Ramos (cell line): ENCODE data around the gene CDH13.

ENCODE experiments used
- in situ Hi-C: fragments of 300-500 bp; cut with MboI; formaldehyde crosslinking; loops from one replicate; pipeline ENCODE4 v1.14.3; 2022; ENCODE audit warnings: low sequenced_read_pairs; ENCODE audit not compliant: unreplicated experiment

CDH13 gene

DNA sequence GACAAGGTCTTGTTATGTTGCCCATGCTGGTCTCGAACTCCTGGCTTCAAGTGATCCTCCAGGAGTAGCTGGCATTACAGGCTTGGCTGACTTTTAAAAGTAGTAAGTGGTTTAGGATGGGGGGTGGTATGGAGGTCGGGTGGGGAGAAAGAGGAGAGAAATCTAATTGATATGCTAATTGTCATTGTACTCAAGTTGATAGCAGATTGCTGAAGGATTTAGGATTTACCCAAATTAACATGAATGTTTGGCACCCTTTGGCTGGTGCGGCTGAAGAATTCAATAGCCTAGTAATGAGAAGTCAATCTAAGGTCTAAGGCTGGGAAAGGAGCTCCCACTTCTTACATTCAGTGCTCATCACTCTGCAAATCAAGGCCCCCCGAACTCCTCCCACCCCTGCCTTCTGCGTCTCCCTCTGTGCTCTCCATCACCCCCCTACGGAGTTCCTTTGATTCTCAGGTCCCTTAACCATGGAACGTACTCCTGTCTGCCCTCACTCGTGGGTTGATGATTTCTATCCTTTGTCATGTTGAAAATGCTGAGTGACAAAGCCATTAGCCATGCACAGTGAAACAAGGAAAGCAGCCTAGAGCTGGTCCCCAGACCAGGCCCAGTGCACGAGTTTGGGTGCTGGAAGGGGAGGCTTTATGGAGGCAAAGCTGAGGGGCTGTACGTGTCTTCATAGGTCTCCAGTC lies 17.3 kb downstream of the CDH13 start:
- in situ Hi-C loops = loop anchor here (25.0 kb wide), 1 partner anchor 382 kb away; no protein-coding TSS in a partner anchor

DNA sequence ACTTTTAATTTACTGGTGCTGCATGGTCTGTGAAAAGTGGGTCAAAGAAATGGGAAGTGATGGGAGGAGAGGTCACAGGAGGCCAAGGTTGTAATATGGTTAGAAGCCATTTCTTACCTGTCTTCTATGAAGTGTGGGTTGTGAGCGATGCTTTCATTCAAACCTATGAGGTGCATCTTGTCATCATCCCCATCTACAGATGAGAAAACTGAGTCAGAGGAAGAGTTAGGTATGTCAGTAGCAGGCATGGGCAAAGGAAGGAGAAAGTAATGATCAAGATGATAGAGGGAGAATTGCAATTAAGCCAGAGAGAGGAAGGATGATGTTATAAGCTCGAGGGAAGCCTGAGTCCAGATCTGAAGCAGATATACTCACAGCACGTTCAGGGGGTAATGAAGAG lies 19.7 kb downstream of the CDH13 start:
- in situ Hi-C loops = loop anchor here (25.0 kb wide), 1 partner anchor 384 kb away; no protein-coding TSS in a partner anchor

DNA sequence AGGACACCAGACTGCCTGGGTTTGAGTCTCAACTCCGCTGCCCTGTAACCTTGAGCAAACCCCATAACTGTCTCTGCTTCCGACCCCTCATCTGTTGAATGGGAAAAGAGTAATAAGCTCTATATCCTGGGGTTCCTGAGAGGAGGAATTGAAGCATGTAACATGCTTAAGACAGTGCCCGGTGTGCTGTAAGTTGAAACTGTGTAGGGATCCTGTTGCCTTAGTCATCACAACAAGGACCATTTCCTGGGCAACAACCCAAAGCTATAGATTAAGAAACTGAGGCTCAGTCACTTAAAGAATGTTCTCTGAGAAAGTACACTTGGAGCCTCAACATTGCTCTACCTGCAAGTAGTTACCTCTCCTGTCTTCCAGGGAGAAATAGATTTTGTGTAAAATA lies 23.0 kb downstream of the CDH13 start:
- in situ Hi-C loops = loop anchor here (25.0 kb wide), 1 partner anchor 387 kb away; no protein-coding TSS in a partner anchor

DNA sequence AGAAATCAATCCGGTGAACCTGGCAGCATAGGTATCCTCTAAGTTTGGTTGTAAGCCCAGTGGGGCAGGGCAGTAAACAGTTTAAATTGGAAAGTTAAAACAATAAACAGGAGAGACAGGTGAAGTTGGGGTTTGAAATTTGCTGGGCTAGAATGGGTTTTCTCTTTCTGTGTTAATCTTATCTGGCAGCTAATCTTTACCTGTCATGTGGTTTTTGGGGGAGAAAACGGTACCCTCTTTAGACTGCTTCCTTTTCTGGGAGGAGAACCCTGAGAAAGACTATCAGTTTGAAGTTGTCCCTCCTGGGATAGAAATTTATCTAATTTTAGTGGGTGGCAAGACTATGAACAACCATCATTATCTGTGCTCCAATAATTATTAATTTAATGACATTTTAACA lies 24.0 kb downstream of the CDH13 start:
- in situ Hi-C loops = no loop called here

DNA sequence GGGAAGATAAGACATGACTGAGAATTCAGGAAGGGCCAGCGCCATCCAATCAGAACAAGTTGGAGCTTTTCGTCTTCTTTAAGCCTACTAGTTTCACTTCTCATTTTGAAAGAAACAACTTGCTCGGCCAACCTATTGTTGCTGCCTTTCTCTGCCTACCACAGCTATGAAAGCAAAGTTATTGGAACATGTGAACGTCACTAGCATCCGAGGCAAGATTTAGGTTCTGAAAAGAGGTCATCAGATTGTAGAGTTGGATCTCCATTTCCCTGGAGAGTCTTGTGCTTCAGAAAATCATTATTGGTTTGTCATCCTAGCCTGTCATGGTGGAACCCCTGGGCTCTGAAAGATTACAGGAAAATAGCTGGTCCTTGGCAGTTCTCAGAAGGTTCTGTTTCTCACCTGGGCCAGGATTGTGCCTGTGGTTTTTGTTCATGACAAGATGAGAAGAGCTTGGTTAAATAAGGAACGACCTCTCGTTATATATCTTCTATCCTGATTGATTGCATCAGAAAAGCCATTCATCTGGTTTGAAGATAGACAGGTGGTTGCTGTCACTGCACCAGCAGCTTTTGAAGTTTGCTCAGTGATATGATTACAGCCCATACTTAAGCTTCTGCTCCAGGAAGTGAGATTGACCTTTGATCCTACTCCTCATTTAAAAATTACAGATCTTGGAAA lies 25.3 kb downstream of the CDH13 start:
- in situ Hi-C loops = no loop called here

DNA sequence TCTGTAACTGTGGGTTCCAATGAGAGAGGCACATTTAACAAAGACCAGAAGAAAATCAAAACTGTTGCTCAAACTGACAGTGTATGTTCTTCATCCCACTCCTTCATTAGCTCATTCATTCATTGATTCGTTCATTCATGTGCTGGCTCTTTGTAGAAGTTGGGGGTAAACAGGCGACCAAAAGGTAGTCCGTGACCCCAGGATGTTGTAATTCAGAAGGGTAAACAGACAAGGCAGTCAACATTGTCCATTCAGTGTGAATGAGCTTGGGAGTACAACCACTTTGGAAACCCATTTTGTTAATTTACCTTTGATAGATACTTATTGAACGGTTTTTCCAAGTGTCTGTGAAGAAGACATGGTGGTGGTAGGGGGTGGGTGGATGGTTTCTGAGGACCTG lies 26.1 kb downstream of the CDH13 start:
- in situ Hi-C loops = no loop called here

DNA sequence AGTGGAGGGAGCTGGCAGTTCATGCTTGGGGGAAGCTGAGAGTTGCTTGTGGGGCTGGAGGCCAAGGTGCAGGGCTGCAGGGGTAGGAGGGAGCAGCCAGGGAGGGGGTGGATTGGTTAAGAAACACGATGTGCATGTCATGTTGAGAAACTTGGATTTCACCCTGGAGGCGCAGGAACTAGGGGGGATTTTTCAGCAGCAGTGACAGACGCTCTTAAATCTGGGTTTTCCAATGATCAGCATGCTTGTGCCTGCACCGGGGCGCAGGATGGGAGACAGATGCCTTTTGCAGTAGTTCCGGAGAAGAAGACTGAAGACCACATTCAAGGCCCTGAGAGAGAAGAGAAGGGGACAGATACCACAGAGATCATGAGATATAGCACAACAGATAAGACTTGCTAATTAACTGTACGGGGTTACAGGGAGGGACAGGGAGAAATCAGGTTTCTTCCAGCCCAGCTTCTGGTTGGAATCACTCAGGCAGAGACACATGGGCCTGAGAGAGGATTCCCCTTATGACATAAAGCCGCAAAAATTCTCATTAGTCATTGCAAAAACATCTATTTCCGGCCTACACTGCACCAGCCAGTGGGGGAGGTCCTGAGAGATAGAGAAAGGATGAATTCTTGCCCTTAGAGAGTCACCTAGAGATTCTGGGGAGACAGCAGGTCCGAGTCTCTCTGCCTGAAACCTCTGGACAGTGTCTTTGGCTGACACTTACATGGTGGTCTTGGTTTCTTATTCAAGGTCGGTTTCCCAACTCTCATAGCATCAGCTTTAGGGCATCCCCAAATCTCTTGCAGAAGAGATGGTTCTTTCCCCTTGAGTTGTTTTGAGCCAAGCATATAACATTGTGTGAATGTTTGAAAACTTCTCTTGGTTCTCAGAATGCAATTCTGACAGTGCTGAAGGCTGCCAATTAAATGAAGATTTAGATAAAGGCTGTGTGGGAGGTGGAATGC lies 27.1 kb downstream of the CDH13 start:
- in situ Hi-C loops = no loop called here

DNA sequence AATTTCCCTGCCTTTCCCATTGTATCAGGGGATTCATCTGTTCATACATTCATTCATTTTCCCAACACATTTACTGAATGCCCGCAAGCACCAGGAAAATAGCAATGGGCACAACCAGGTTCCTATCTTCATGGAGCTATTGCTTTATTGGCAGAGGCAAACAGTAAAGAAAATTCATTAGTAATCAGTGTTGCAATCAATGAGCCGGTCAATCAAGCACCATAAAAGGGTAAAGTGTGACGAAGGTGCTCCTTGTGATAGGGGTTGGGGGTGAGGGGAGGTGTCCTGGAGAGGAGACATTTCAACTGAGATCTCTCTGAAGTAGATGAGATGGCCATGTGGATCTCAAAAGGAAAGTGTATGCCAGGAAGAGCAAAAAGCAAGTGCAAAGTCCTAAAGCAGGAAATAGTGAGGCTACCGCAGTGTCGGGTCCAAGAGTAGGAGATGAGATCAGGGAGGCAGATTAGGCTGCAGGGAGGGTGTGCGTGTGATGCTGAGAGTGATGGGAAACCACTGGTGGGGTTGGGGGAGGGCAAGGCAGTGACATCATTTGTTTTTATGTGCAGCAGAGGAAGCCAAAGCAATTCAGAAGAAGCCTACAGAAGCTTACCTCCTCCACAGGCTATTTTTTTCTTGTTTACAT lies 28.4 kb downstream of the CDH13 start:
- in situ Hi-C loops = no loop called here

DNA sequence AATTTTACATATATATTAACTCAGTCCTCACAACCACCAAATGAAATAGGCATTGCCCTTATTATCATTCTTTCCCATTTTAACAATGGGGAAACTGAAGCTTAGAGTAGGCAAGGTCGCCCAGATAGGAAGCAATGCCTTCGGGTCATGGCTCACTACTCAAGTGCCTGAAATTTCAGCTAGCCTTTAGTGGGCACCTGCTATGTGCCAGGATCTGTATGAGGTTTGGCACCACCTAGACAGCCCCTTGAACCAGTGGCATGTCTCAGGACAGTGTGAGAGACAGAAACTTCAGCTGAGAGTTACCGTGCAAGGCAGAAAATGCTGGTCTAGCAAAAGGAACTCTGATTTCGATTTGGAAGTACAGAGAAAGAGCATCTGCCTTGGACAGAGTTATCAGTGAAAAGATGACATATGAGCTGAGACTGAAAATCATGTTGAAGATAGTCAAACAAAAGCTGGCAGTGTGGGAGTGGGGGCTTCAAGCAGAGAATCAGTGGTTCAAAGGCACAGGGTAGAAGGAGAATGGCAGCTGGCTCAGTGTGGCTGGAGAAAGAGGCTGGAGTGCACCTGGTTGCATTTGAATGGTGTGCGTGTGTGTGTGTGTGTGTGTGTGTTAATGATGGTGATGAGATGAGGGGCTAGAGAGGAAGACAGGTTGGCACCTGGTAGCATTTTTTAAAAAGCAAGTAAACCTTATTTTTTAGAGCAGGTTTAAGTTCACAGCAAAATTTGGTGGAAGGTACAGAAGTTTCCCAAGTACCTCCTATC lies 29.1 kb downstream of the CDH13 start:
- in situ Hi-C loops = no loop called here

DNA sequence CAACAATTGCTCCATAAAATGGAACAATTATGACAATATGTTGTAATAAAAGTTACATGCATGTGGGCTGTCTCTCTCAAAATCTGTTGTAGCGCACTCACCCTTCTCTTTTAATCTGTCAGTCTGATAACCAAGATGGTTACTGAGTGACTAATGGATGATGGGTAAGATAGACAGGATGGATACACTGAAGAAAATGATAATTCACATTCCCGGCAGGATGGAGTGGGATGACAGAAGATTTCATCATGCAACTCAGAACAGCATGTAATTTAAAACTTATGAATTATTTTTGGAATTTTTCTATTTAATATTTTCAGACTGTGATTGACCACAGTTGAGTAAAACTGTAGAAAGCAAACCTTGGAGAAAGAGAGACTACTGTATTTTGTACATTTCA lies 30.5 kb downstream of the CDH13 start:
- in situ Hi-C loops = no loop called here

DNA sequence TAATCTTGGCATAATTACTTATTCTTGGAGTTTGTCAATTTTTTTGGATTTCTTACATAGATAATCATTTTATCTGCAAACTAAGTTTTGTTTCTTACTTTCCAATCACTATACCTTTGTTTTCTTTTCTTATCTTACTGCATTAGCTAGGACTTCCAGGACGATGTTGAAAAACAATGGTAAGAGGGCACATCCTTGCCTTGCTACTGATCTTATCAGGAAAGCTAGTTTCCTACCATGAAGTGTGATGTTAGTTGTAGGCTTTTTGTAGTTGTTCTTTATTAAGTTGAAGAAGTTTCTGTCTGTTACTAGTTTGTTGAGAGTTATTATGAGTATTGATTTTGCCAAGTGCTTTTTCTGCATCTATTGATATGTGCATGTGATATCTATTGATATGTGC lies 31.0 kb downstream of the CDH13 start:
- in situ Hi-C loops = no loop called here

DNA sequence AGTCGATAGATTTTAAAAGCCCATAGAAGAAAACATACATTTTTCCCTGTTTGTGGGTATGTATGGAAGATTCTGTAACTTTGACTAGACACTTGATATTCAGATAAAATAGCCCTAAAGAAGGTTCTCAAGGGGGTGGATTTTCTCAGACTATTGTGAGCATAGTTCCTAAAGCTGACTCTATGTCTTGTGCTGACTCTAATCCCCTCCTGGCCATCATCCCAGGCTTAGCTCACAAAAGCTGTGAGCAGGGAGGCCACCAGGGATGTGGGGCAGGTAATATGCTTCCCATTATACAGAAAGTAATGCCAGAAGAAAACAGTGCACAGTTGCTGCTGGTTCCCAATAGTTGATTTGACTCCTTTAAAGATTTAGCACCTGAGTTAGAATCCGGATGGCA lies 32.0 kb downstream of the CDH13 start:
- in situ Hi-C loops = no loop called here

DNA sequence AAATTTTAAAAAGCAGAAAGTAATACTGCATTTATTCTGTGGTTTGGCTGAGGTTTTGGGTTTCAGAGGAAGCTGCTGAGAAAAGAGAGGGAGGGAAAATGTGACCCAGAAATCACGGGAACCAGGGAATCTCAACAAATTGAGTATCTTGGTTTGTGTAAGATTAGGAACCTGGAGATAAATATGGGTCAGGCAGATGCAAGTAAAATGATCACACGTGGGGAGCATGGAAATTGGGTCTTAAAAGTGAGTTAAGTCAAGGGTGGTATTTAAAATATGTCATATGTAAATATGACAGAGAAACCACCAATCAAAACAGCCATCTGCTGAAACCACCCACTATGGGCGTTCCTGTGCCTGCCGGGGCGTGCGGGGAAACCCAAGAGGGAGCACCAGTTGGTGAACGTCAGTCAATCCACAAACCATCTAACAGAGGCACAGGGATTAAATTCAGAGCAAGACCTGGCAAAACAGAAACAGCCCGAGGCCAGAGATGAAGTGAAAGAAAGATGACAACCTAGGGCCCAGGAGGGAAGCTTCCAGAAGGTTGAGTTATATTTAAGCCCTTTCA lies 33.4 kb downstream of the CDH13 start:
- in situ Hi-C loops = no loop called here

DNA sequence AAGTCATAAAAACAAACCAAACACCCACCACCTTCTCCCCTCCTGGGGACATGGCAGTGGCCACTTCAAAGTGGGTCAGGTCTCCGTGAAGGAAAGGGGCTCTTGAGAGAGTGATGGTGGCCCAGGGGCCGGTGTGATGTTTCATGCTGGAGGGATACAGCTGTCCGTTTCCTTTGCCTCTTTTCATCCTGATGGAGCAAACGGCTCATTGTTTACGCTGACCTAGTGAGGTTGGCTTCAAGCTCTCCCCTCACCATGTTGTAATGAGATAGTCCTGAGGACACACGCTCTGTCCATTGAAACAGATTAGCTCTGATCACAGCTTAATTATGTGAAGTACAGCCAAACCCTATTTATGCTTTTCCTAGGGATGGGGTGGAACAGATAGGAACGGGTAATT lies 34.2 kb downstream of the CDH13 start:
- in situ Hi-C loops = no loop called here

DNA sequence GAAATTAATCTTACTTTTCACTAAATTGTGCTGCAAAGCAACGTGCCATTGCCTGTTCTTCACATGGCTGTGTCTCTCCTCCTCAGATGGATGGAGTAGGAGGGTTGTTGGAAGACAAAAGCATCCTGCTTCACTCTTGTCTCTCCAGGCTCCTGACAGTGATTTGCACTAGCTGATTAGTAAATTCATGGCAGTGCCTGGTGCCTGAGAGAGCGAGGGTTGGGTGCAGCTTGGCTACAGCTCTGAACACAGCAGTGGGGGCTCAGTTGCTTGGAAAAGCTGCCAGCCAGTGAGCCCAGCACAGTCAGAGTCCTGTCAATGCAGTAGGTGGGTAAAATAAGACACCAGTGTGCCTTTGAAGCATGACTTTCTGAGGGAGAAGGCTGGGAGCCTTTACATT lies 37.4 kb downstream of the CDH13 start:
- in situ Hi-C loops = no loop called here

DNA sequence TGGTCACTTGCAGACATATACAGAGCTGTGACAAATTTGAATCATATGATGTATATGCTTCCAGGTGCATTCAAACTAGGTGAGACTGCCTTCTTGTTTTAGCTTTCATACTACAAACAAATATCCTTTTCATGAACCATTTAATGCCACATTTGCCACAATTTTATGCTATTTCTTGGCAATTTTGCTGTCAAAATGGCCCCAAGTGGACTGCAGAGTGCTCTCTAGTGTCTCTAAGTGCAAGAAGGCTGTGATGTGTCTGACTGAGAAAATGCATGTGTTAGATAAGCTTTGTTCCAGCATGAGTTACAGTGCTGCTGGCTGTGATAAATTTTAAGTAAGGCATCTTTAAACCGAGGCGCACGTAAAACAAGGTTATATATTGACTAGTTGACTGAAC lies 38.3 kb downstream of the CDH13 start:
- in situ Hi-C loops = no loop called here

DNA sequence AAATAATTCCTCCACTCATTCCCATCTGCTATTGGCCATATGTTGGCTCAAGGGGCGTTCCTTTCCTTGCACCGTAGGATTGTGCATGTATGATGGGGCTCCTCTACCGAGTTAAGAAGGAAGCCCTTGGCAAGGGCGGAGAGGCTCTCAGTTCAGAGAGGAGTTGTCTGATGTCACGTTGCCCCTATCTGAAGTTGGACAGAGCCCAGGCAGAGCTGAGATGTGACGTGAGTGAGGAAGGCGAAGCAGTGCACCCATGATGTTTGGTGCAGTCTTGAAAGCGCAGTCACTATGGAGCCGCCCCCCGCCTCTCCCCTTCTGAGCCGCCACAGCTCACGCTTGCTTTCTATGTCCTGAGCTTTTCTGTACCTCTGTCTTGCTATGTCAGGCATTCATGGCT lies 40.7 kb downstream of the CDH13 start:
- in situ Hi-C loops = no loop called here

DNA sequence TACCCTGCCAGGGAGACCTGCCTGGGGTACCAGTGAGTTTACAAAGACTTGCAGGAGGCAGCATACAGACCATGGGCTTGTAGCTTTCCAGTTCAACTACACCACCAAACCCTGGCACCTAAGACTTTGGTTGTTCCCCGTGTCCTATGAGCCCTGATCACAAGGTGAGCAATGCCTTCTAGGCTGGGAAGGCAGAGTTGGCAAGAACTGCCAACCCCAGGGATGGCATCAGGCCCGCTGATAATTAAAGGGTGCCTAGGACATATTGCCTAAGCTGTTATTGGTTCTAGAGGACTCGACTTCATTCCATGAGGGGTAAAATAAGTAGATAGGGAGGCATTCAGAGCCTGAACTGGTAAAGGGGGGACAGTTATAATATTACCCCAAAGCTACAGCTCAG lies 41.3 kb downstream of the CDH13 start:
- in situ Hi-C loops = no loop called here

DNA sequence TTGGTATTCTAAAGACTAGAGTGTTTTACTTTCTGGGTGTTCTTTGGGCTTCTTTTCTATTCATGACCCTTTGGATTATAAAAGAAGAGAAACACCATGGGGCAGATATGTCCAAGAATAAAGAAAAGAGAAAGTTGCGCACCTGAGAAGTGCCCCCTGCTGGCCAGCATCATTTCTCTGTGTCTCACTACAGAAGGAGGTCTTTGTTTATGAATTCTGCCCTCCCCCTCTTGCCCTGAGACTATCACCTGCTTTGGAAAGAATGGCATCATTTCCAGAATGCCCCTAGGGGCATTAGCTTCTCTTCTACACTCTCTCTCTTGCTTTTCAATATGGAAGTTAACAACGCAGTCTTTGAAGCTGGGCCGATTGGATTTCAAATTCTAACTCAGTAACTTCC lies 45.0 kb downstream of the CDH13 start:
- in situ Hi-C loops = no loop called here
